BLaER1 treated with 17β-estradiol and CSF1 and Interleukin-3, amounts not matched to agents 10 nM and 100 nM (cell line): Measurements from ENCODE around the gene DYNLRB1.

Source experiments
- H3K27ac ChIP-seq, 11 experiments: shearing (Covaris generic); formaldehyde crosslinking; 2 replicates each; pipeline ENCODE4 v1.8.1; 2022
- H3K27me3 ChIP-seq, 11 experiments: shearing (Covaris generic); formaldehyde crosslinking; 2 replicates each; pipeline ENCODE4 v1.8.1; 2022
- H3K36me3 ChIP-seq, 11 experiments: shearing (Covaris generic); formaldehyde crosslinking; 2 replicates each; pipeline ENCODE4 v1.8.1; 2022
- H3K4me1 ChIP-seq, 10 experiments: shearing (Covaris generic); formaldehyde crosslinking; 2 replicates each; pipeline ENCODE4 v1.8.1; 2022
- H3K4me2 ChIP-seq, 11 experiments: shearing (Covaris generic); formaldehyde crosslinking; 2 replicates each; pipeline ENCODE4 v1.8.1; 2022
- H3K4me3 ChIP-seq, 10 experiments: shearing (Covaris generic); formaldehyde crosslinking; 2 replicates each; pipeline ENCODE4 v1.8.1; 2022
- H3K9ac ChIP-seq, 11 experiments: shearing (Covaris generic); formaldehyde crosslinking; 2 replicates each; pipeline ENCODE4 v1.8.1; 2022
- H3K9me3 ChIP-seq, 11 experiments: shearing (Covaris generic); formaldehyde crosslinking; replicated peaks in 1 of 11; 2 replicates each; pipeline ENCODE4 v1.8.1; 2022
- H4K20me1 ChIP-seq, 11 experiments: shearing (Covaris generic); formaldehyde crosslinking; 2 replicates each; pipeline ENCODE4 v1.8.1; 2022
- Cebpa-rat ChIP-seq, 11 experiments: shearing (Covaris generic); IDR thresholded peaks; 2 replicates each; pipeline ENCODE4 v1.8.1; 2022

The DYNLRB1 gene

DNA sequence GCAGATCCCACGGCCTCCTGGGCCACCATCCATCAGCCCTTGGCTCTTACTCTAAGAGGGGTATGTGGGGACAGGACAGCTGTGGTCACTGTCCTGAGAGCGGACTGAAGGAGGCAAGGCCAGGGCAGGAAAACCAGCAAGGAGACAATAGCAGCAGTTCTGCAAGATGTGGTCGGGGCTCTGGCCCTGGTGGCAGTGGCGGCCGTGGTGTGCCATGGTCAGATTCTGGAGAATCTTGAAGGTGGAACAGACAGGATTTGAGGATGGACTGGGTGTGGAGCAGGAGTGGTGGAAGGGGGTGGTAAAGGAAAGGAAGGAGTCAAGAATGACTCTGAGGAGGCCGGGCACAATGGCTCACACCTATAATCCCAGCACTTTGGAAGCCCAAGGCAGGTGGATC lies 36.3 kb downstream of the DYNLRB1 start:
- 0 out of 22 replicates have a peak, but pooled peaks cover 0 to 2% (median 0%) of the 10 kb centered on the region in 11 experiments for H3K27me3 ChIP-seq
- no peak overlapping the region for H3K27ac ChIP-seq
- no peaks in the 10 kb centered on the region for H4K20me1 ChIP-seq
- H3K9me3 ChIP-seq, result no peaks in the 10 kb centered on the region
- TF ChIP-seq Cebpa-rat (IDR thresholded peaks at IDR 0.05), result no peak
- H3K4me2 ChIP-seq, result no peak overlapping the region
- no peak overlapping the region for H3K4me3 ChIP-seq
- H3K36me3 ChIP-seq, result no peaks in the 10 kb centered on the region
- no peak overlapping the region for H3K9ac ChIP-seq
- no peaks in the 10 kb centered on the region for H3K4me1 ChIP-seq

GRCh38 chr20:34553366-34553867 lies 37.2 kb downstream of the DYNLRB1 start:
- H3K27ac ChIP-seq, result no peak overlapping the region
- no peak overlapping the region for H3K9ac ChIP-seq
- peaks cover 0 to 10% (median 7%) of the 10 kb centered on the region in 11 experiments; a peak in 15 of 22 replicates for H3K27me3 ChIP-seq
- no peaks in the 10 kb centered on the region for H3K9me3 ChIP-seq
- H3K4me3 ChIP-seq, result no peak overlapping the region
- no peak for TF ChIP-seq Cebpa-rat (IDR thresholded peaks at IDR 0.05)
- H4K20me1 ChIP-seq, result no peaks in the 10 kb centered on the region
- no peaks in the 10 kb centered on the region for H3K36me3 ChIP-seq
- peaks cover 0 to 3% (median 0%) of the 10 kb centered on the region in 10 experiments; a peak in 1 of 20 replicates for H3K4me1 ChIP-seq
- no peak overlapping the region for H3K4me2 ChIP-seq

DNA sequence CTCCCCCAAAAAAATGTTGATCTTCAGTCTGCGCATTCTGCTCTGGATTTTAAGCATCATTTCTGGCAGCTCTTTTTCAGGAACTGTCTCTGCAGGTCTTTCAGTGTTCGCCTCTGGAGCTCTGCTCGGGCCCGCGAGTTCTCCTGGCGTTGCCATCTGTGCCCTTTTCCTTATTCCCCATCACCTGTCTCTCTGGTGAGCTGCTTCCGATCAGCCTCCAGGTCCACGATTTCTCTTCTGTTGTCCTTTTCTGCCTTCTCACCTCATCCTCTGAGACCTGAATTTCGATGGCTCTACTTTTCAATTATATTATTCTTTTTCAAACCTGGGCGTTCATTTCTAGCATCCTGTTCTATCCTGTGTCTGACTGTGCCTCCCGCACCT lies 41.7 kb downstream of the DYNLRB1 start:
- H4K20me1 ChIP-seq, result peaks cover 0 to 8% (median 0%) of the 10 kb centered on the region in 11 experiments; a peak in 2 of 22 replicates
- H3K36me3 ChIP-seq, result peaks cover 0 to 29% (median 14%) of the 10 kb centered on the region in 11 experiments; a peak in 12 of 22 replicates
- H3K4me2 ChIP-seq, result peak overlapping the region; percentile 56 to 80 (median 64)
- H3K4me1 ChIP-seq, result peaks cover 0 to 3% (median 0%) of the 10 kb centered on the region in 10 experiments; a peak in 1 of 20 replicates
- H3K4me3 ChIP-seq, result peak overlapping the region; percentile 38 to 67 (median 52); a peak in 18 of 20 replicates
- H3K27ac ChIP-seq, result peak overlapping the region in 3 of 11 experiments; percentile 32 to 44 (median 44); a peak in 4 of 22 replicates
- TF ChIP-seq Cebpa-rat (IDR thresholded peaks at IDR 0.05), result no peak
- peak overlapping the region in 10 of 11 experiments; percentile 46 to 72 (median 64); a peak in 20 of 22 replicates for H3K9ac ChIP-seq
- no peaks in the 10 kb centered on the region for H3K9me3 ChIP-seq
- H3K27me3 ChIP-seq, result peaks cover 0 to 15% (median 12%) of the 10 kb centered on the region in 11 experiments; a peak in 15 of 22 replicates

- Histone ChIP-seq H3K27ac (peak within 1 kb of the TSS in 3 of 11 experiments; percentile 32 to 44 (median 44); a peak in 4 of 22 replicates), H3K36me3 (peaks cover 0 to 30% (median 14%) of the 10 kb centered on the region in 11 experiments; a peak in 12 of 22 replicates), H3K4me2 (peak within 1 kb of the TSS; percentile 56 to 80 (median 64)), H3K27me3 (peaks cover 0 to 15% (median 12%) of the 10 kb centered on the region in 11 experiments; a peak in 15 of 22 replicates), H3K9me3 (no peaks in the 10 kb centered on the region), H4K20me1 (peaks cover 0 to 8% (median 0%) of the 10 kb centered on the region in 11 experiments; a peak in 2 of 22 replicates), H3K4me1 (peaks cover 0 to 3% (median 0%) of the 10 kb centered on the region in 10 experiments; a peak in 2 of 20 replicates), H3K9ac (peak within 1 kb of the TSS in 10 of 11 experiments; percentile 46 to 72 (median 64); a peak in 20 of 22 replicates), H3K4me3 (peak within 1 kb of the TSS; percentile 38 to 67 (median 52); a peak in 19 of 20 replicates)
- TF ChIP-seq Cebpa-rat (IDR thresholded peaks at IDR 0.05), result no peak
Measured at GRCh38 chr20:34558320-34559218, 42.3 kb downstream of the DYNLRB1 start, which contains the start of gene MAP1LC3A. MAP1LC3A (plus strand) TSS chr20:34558718; CDS start chr20:34558869, 151 bp downstream.

- Histone ChIP-seq H3K27ac (no peak overlapping the region), H3K27me3 (peaks cover 0 to 15% (median 12%) of the 10 kb centered on the region in 11 experiments; a peak in 15 of 22 replicates), H3K9ac (no peak overlapping the region), H3K9me3 (no peaks in the 10 kb centered on the region), H3K4me3 (no peak overlapping the region), H3K4me1 (peaks cover 0 to 5% (median 0%) of the 10 kb centered on the region in 10 experiments; a peak in 2 of 20 replicates), H4K20me1 (peaks cover 0 to 8% (median 0%) of the 10 kb centered on the region in 11 experiments; a peak in 2 of 22 replicates), H3K36me3 (peaks cover 0 to 34% (median 14%) of the 10 kb centered on the region in 11 experiments; a peak in 12 of 22 replicates), H3K4me2 (no peak overlapping the region)
- TF ChIP-seq Cebpa-rat (IDR thresholded peaks at IDR 0.05), result no peak
Measured at GRCh38 chr20:34559311-34560140, 43.3 kb downstream of the DYNLRB1 start.

DNA sequence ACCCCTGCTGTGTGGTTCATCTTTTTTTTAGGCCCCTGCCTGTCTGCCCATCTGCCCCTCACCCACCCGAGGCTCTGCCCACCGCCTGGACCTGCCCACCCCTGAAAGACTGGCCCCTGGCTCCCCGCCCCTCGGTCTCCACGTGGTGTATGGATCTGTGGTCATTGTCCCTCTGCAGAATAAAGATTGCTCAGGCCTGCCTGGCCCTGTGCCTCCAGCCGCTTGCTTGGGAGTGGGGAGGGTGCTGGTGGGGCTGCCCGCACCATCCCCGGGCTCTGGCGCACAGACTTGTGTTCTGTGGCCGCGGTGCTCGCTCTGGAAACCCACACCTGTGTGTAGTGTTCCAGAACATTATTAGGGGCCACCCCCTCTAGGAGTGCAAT lies 43.9 kb downstream of the DYNLRB1 start:
- H3K4me2 ChIP-seq, result no peak overlapping the region
- peaks cover 0 to 5% (median 0%) of the 10 kb centered on the region in 10 experiments; a peak in 3 of 20 replicates for H3K4me1 ChIP-seq
- peaks cover 0 to 15% (median 12%) of the 10 kb centered on the region in 11 experiments; a peak in 15 of 22 replicates for H3K27me3 ChIP-seq
- no peaks in the 10 kb centered on the region for H3K9me3 ChIP-seq
- peaks cover 0 to 40% (median 14%) of the 10 kb centered on the region in 11 experiments; a peak in 12 of 22 replicates for H3K36me3 ChIP-seq
- no peak overlapping the region for H3K4me3 ChIP-seq
- no peak overlapping the region for H3K27ac ChIP-seq
- H3K9ac ChIP-seq, result no peak overlapping the region
- TF ChIP-seq Cebpa-rat (IDR thresholded peaks at IDR 0.05), result no peak
- H4K20me1 ChIP-seq, result peaks cover 0 to 8% (median 0%) of the 10 kb centered on the region in 11 experiments; a peak in 3 of 22 replicates

DNA sequence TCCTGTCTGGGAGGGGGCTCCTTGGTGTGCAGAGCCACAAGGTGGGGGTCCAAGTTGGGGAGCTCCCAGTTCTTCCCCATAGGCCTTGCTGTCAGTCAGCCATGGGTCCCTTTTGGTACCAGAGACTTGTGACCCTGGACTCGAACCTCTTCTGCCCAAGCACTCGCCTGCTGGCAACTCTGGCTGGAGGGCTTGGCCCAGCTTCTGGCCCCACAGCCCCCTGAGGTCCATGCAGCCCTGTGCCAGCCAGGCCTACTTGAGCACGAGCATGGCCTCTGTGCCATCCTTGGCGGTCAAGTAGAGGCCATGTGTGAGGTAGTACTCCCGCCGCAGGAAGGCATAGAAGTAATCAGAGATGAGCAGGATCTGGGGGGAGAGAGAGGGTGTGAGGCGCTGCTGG lies 44.4 kb downstream of the DYNLRB1 start:
- no peak overlapping the region for H3K4me3 ChIP-seq
- no peaks in the 10 kb centered on the region for H3K9me3 ChIP-seq
- H3K4me1 ChIP-seq, result peaks cover 0 to 5% (median 0%) of the 10 kb centered on the region in 10 experiments; a peak in 3 of 20 replicates
- H3K27me3 ChIP-seq, result peaks cover 0 to 15% (median 12%) of the 10 kb centered on the region in 11 experiments; a peak in 15 of 22 replicates
- H4K20me1 ChIP-seq, result peaks cover 0 to 8% (median 0%) of the 10 kb centered on the region in 11 experiments; a peak in 3 of 22 replicates
- H3K27ac ChIP-seq, result no peak overlapping the region
- peaks cover 0 to 44% (median 14%) of the 10 kb centered on the region in 11 experiments; a peak in 12 of 22 replicates for H3K36me3 ChIP-seq
- no peak for TF ChIP-seq Cebpa-rat (IDR thresholded peaks at IDR 0.05)
- H3K4me2 ChIP-seq, result no peak overlapping the region
- no peak overlapping the region for H3K9ac ChIP-seq

- TF ChIP-seq Cebpa-rat (IDR thresholded peaks at IDR 0.05), result no peak
- Histone ChIP-seq H3K27me3 (peaks cover 0 to 15% (median 12%) of the 10 kb centered on the region in 11 experiments; a peak in 15 of 22 replicates), H3K4me3 (no peak overlapping the region), H3K9me3 (no peaks in the 10 kb centered on the region), H3K36me3 (peaks cover 0 to 52% (median 14%) of the 10 kb centered on the region in 11 experiments; a peak in 14 of 22 replicates), H3K4me2 (no peak overlapping the region), H3K4me1 (peaks cover 0 to 5% (median 0%) of the 10 kb centered on the region in 10 experiments; a peak in 3 of 20 replicates), H3K9ac (no peak overlapping the region), H4K20me1 (peaks cover 0 to 8% (median 0%) of the 10 kb centered on the region in 11 experiments; a peak in 3 of 22 replicates), H3K27ac (no peak overlapping the region)
Measured at GRCh38 chr20:34561661-34562060, 45.4 kb downstream of the DYNLRB1 start.
